HepG2 (cell line): Measurements from ENCODE around the gene SLC43A1. TPM values are rescaled to one million over a fixed set of nuclear protein-coding genes. Genes with fewer than 3 reads are reported as not detected.

Experiments
- ARNTL ChIP-seq: sonication (generic); formaldehyde crosslinking; IDR thresholded peaks from 2 replicates; pipeline ENCODE4 v1.4.0; 2020; ENCODE audit warnings: mild to moderate bottlenecking, missing genetic modification reagents
- BORCS8-MEF2B ChIP-seq: sonication (generic); formaldehyde crosslinking; IDR thresholded peaks from 2 replicates; pipeline ENCODE4 v1.8.0; 2022; ENCODE audit warnings: mild to moderate bottlenecking, missing genetic modification reagents
- FOXP1 ChIP-seq, 2 experiments: fragments of 450-650 bp in 1 of 2; IDR thresholded peaks; 2 replicates each; pipeline ENCODE4 v1.6.1; 2017 to 2018; ENCODE audit warnings: antibody characterized with exemption in 1 of 2
- GLI4 ChIP-seq: sonication (generic); formaldehyde crosslinking; IDR thresholded peaks from 2 replicates; pipeline ENCODE4 v1.5.1; 2020; ENCODE audit warnings: missing genetic modification reagents, mild to moderate bottlenecking, moderate library complexity, borderline replicate concordance
- HCFC1 ChIP-seq: fragments of 150-350 bp; IDR thresholded peaks from 2 replicates; pipeline ENCODE4 v1.6.1; 2014; ENCODE audit warnings: low read depth, low read length
- HOXA7 ChIP-seq: sonication (generic); formaldehyde crosslinking; IDR thresholded peaks from 2 replicates; pipeline ENCODE4 v1.8.1; 2022; ENCODE audit warnings: mild to moderate bottlenecking, missing genetic modification reagents, moderate library complexity
- KIAA2018 ChIP-seq: sonication (generic); formaldehyde crosslinking; IDR thresholded peaks from 2 replicates; pipeline ENCODE4 v1.5.0; 2020; ENCODE audit warnings: mild to moderate bottlenecking, missing genetic modification reagents, borderline replicate concordance
- NFKBIZ ChIP-seq: IDR thresholded peaks from 2 replicates; pipeline ENCODE4 v1.6.1; 2018; ENCODE audit warnings: missing genetic modification reagents, missing compliant biosample characterization
- ZNF337 ChIP-seq: sonication (generic); formaldehyde crosslinking; IDR thresholded peaks from 2 replicates; pipeline ENCODE4 v1.5.1; 2020; ENCODE audit warnings: missing genetic modification reagents, low read depth, mild to moderate bottlenecking, borderline replicate concordance
- ZNF33A ChIP-seq: sonication (generic); formaldehyde crosslinking; IDR thresholded peaks from 2 replicates; pipeline ENCODE4 v1.5.1; 2020; ENCODE audit warnings: missing genetic modification reagents, mild to moderate bottlenecking, moderate library complexity, borderline replicate concordance
- ZNF747 ChIP-seq: sonication (generic); formaldehyde crosslinking; IDR thresholded peaks from 2 replicates; pipeline ENCODE4 v1.8.1; 2023; ENCODE audit warnings: missing genetic modification reagents, mild to moderate bottlenecking, borderline replicate concordance
- polyA plus RNA-seq, 8 experiments: library from polyadenylated mRNA; depleted of rRNA in 3 of 8; stranded (reverse) in 7 of 8; unstranded in 1 of 8; fragments of >200 nt; fragmentation: Illumina TruSeq in 4 of 8; extraction: Trizol in 4 of 8; gene quantifications; 2 replicates each; pipeline versions ENCODE4 v1.2.1 to v1.2.3, GENCODE V29; 2011 to 2016; ENCODE audit warnings: low read depth in 4 of 8, missing spikeins in 1 of 8, mixed read lengths in 1 of 8; ENCODE audit not compliant: insufficient read depth in 1 of 8
- total RNA-seq, 5 experiments: library from RNA; depleted of rRNA; stranded (reverse); fragments of >200 nt; fragmentation: Illumina TruSeq; extraction: Trizol; gene quantifications; 2 replicates each; pipeline ENCODE4 v1.2.3, GENCODE V29; 2016; ENCODE audit warnings: low read depth in 1 of 5
- TF ChIP-seq, protein P1 (sequence below): sonication (generic); formaldehyde crosslinking; IDR thresholded peaks from 2 replicates; pipeline ENCODE4 v1.4.0; 2020; ENCODE audit warnings: missing genetic modification reagents, borderline replicate concordance
- TF ChIP-seq, protein P2 (sequence below): sonication (generic); formaldehyde crosslinking; IDR thresholded peaks from 2 replicates; pipeline ENCODE4 v1.4.0; 2020; ENCODE audit warnings: low read depth, mild to moderate bottlenecking, missing genetic modification reagents

Gene SLC43A1
- total and polyA plus RNA-seq, 2 of the 13 experiments (the other 11 are each of a cell fraction or from before 2014, with no cell fraction given) = 72.3 to 87.6 TPM

DNA sequence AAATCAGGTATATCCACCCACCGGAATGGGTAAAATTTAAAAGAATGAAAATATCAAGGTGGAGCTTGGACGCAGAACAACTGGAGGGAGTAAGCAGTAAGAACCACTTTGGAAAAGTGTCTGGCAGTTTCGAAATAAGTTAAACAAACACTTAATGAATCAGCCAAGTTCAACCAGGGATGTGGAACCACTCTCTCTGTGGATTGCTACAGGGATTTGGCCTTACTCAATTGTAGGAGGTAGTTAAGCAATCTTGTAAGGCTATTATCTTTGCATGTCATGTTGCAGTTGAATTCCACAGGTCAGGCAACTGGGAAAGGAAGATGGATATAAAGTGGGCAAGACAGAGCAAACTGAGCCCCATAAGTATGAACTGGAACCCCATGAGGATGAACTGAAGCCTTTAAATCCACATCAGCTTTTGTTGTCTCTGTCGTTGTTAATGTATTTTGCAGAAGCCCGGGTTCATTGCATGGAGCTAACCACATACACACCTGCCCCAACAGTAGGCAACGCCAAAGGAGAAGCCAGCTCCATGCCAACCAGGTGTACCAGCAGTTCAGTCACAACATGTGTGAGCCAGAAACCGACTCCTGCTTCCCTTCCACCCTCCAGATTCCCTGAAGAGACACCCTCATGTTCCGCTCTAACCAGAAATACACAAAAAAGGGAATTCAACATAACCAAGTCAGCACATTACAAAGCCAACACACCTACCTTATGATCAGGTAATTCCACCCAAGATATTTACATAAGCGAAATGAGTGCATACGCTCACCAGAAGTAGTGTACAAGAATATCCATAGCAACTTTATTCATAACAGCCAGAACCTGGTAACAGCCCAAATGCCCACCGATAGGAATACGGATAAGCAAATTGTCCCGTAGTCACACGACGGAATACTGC is 80.6 kb downstream of the SLC43A1 start (continued):
- TF ChIP-seq, protein P1, sequence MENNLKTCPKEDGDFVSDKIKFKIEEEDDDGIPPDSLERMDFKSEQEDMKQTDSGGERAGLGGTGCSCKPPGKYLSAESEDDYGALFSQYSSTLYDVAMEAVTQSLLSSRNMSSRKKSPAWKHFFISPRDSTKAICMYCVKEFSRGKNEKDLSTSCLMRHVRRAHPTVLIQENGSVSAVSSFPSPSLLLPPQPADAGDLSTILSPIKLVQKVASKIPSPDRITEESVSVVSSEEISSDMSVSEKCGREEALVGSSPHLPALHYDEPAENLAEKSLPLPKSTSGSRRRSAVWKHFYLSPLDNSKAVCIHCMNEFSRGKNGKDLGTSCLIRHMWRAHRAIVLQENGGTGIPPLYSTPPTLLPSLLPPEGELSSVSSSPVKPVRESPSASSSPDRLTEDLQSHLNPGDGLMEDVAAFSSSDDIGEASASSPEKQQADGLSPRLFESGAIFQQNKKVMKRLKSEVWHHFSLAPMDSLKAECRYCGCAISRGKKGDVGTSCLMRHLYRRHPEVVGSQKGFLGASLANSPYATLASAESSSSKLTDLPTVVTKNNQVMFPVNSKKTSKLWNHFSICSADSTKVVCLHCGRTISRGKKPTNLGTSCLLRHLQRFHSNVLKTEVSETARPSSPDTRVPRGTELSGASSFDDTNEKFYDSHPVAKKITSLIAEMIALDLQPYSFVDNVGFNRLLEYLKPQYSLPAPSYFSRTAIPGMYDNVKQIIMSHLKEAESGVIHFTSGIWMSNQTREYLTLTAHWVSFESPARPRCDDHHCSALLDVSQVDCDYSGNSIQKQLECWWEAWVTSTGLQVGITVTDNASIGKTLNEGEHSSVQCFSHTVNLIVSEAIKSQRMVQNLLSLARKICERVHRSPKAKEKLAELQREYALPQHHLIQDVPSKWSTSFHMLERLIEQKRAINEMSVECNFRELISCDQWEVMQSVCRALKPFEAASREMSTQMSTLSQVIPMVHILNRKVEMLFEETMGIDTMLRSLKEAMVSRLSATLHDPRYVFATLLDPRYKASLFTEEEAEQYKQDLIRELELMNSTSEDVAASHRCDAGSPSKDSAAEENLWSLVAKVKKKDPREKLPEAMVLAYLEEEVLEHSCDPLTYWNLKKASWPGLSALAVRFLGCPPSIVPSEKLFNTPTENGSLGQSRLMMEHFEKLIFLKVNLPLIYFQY (CRISPR knock-in tag) = no peak
- TF ChIP-seq HOXA7 (CRISPR knock-in tag) (no peak), NFKBIZ (0 out of 2 replicates have a peak, but pooled peaks have one; percentile 64), FOXP1 (IDR thresholded peaks at IDR 0.05) (no peak), FOXP1 (CRISPR knock-in tag; IDR thresholded peaks at IDR 0.05) (peak; percentile 68; the same call in 1 of the 2 replicates), ZNF337 (CRISPR knock-in tag) (no peak), ZNF33A (CRISPR knock-in tag) (no peak), BORCS8-MEF2B (CRISPR knock-in tag) (no peak), HCFC1 (no peak), ZNF747 (CRISPR knock-in tag) (no peak), ARNTL (CRISPR knock-in tag) (no peak), GLI4 (no peak), KIAA2018 (no peak)
- TF ChIP-seq, protein P2, sequence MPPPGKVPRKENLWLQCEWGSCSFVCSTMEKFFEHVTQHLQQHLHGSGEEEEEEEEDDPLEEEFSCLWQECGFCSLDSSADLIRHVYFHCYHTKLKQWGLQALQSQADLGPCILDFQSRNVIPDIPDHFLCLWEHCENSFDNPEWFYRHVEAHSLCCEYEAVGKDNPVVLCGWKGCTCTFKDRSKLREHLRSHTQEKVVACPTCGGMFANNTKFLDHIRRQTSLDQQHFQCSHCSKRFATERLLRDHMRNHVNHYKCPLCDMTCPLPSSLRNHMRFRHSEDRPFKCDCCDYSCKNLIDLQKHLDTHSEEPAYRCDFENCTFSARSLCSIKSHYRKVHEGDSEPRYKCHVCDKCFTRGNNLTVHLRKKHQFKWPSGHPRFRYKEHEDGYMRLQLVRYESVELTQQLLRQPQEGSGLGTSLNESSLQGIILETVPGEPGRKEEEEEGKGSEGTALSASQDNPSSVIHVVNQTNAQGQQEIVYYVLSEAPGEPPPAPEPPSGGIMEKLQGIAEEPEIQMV (CRISPR knock-in tag) = no peak
